Measurements from ENCODE around the gene DMRT2.

- TF ChIP-seq CTCF (IDR thresholded peaks at IDR 0.05) (no peak), POLR2A (IDR thresholded peaks at IDR 0.05) (no peak)
These were observed 48.3 kb upstream of the DMRT2 start for GRCh38 chr9:1001838-1002237.
